HEK293 (cell line): ENCODE measurements around the gene ABHD17A.

Experiments
- CTCF ChIA-PET: fragments of 350-600 bp; formaldehyde crosslinking; extraction: SDS; loops from one replicate; lab custom pipeline; 2021; ENCODE audit warnings: antibody characterized with exemption; lab: Yijun Ruan, JAX
- POLR2A ChIA-PET: fragments of 300-600 bp; formaldehyde crosslinking; extraction: SDS; loops from one replicate; lab custom pipeline; 2020; ENCODE audit warnings: antibody characterized with exemption, inconsistent platforms; lab: Yijun Ruan, JAX
- H3K27ac ChIP-seq: fragments of 200-500 bp; sonication (Bioruptor generic); 2 replicates; pipeline ENCODE4 v1.5.1; 2014; ENCODE audit warnings: low read depth, low read length, control low read depth, inconsistent platforms; ENCODE audit errors: extremely low read depth
- H3K36me3 ChIP-seq, 2 experiments: fragments of 200-500 bp in 1 of 2; sonication (Bioruptor generic) in 1 of 2; 1 replicate in 1 of 2; 2 replicates in 1 of 2; pipeline ENCODE4 v1.5.1; 2014 to 2017; ENCODE audit warnings: inconsistent platforms in 2 of 2, low read length in 2 of 2; ENCODE audit not compliant: control insufficient read depth in 2 of 2, insufficient read depth in 1 of 2
- H3K4me1 ChIP-seq: fragments of 200-500 bp; sonication (Bioruptor generic); 2 replicates; pipeline ENCODE4 v1.5.1; 2014; ENCODE audit warnings: mild to moderate bottlenecking, low read length, inconsistent platforms; ENCODE audit not compliant: control insufficient read depth, insufficient read depth
- H3K4me3 ChIP-seq: 2 replicates; pipeline ENCODE4 v1.5.1; 2011; ENCODE audit warnings: low read depth, mild to moderate bottlenecking, control low read depth, low read length, moderate library complexity
- H3K9me3 ChIP-seq: fragments of 200-500 bp; sonication (Bioruptor generic); 2 replicates; pipeline ENCODE4 v1.5.1; 2014; ENCODE audit warnings: low read depth, low read length, inconsistent platforms; ENCODE audit not compliant: control insufficient read depth, insufficient read depth
- HOXC10 ChIP-seq: sonication (generic); formaldehyde crosslinking; IDR thresholded peaks from 2 replicates; pipeline ENCODE4 v1.8.1; 2023; ENCODE audit warnings: mild to moderate bottlenecking, missing genetic modification reagents
- IKZF3 ChIP-seq: fragments of 450-650 bp; IDR thresholded peaks from 2 replicates; pipeline ENCODE4 v1.5.0; 2018; ENCODE audit warnings: missing biosample characterization, mild to moderate bottlenecking, missing genetic modification characterization, moderate library complexity
- INSM2 ChIP-seq: fragments of 450-650 bp; formaldehyde crosslinking; IDR thresholded peaks from 2 replicates; pipeline ENCODE4 v1.5.1; 2016; ENCODE audit warnings: missing biosample characterization, missing genetic modification characterization
- KLF1 ChIP-seq: fragments of 450-650 bp; formaldehyde crosslinking; IDR thresholded peaks from 2 replicates; pipeline ENCODE4 v1.5.1; 2016; ENCODE audit warnings: missing biosample characterization, missing genetic modification characterization
- MZF1 ChIP-seq: fragments of 450-650 bp; formaldehyde crosslinking; IDR thresholded peaks from 2 replicates; pipeline ENCODE4 v1.5.1; 2017; ENCODE audit warnings: missing biosample characterization, missing genetic modification characterization, borderline replicate concordance
- PRDM4 ChIP-seq: fragments of 450-650 bp; formaldehyde crosslinking; IDR thresholded peaks from 2 replicates; pipeline ENCODE4 v1.5.1; 2017; ENCODE audit warnings: missing biosample characterization, missing genetic modification characterization
- SCRT1 ChIP-seq: fragments of 450-650 bp; formaldehyde crosslinking; IDR thresholded peaks from 2 replicates; pipeline ENCODE4 v1.5.1; 2016; ENCODE audit warnings: missing biosample characterization, missing genetic modification characterization, borderline replicate concordance
- SCRT2 ChIP-seq: fragments of 450-650 bp; formaldehyde crosslinking; IDR thresholded peaks from 2 replicates; pipeline ENCODE4 v1.5.1; 2016; ENCODE audit warnings: missing biosample characterization, missing genetic modification characterization
- SP3 ChIP-seq: fragments of 450-650 bp; formaldehyde crosslinking; IDR thresholded peaks from 2 replicates; pipeline ENCODE4 v1.5.1; 2016; ENCODE audit warnings: missing biosample characterization, missing genetic modification characterization
- SP7 ChIP-seq: fragments of 450-650 bp; formaldehyde crosslinking; IDR thresholded peaks from 2 replicates; pipeline ENCODE4 v1.5.1; 2016; ENCODE audit warnings: missing biosample characterization, missing genetic modification characterization
- ZBTB48 ChIP-seq: fragments of 450-650 bp; formaldehyde crosslinking; IDR thresholded peaks from 2 replicates; pipeline ENCODE4 v1.5.1; 2016; ENCODE audit warnings: missing biosample characterization, missing genetic modification characterization
- ZBTB49 ChIP-seq: fragments of 450-650 bp; formaldehyde crosslinking; IDR thresholded peaks from 2 replicates; pipeline ENCODE4 v1.5.1; 2016; ENCODE audit warnings: missing biosample characterization, missing genetic modification characterization, low read depth
- ZBTB8A ChIP-seq: fragments of 450-650 bp; formaldehyde crosslinking; IDR thresholded peaks from 2 replicates; pipeline ENCODE4 v1.5.1; 2016; ENCODE audit warnings: missing biosample characterization, missing genetic modification characterization
- ZNF335 ChIP-seq: fragments of 450-650 bp; formaldehyde crosslinking; conservative IDR thresholded peaks from 2 replicates; pipeline ENCODE4 v1.5.1; 2016; ENCODE audit warnings: missing biosample characterization, missing genetic modification characterization
- ZNF501 ChIP-seq: fragments of 450-650 bp; formaldehyde crosslinking; IDR thresholded peaks from 2 replicates; pipeline ENCODE4 v1.5.1; 2016; ENCODE audit warnings: missing biosample characterization, missing genetic modification characterization
- ZNF513 ChIP-seq: fragments of 450-650 bp; IDR thresholded peaks from 2 replicates; pipeline ENCODE4 v1.5.1; 2018; ENCODE audit warnings: missing biosample characterization, missing genetic modification characterization
- ZNF558 ChIP-seq: fragments of 450-650 bp; formaldehyde crosslinking; IDR thresholded peaks from 2 replicates; pipeline ENCODE4 v1.5.1; 2016; ENCODE audit warnings: missing biosample characterization, missing genetic modification characterization
- ZNF571 ChIP-seq: fragments of 450-650 bp; formaldehyde crosslinking; IDR thresholded peaks from 2 replicates; pipeline ENCODE4 v1.5.0; 2017; ENCODE audit warnings: missing biosample characterization, missing genetic modification characterization
- ZNF621 ChIP-seq: fragments of 450-650 bp; formaldehyde crosslinking; IDR thresholded peaks from 2 replicates; pipeline ENCODE4 v1.5.1; 2017; ENCODE audit warnings: missing biosample characterization, missing genetic modification characterization
- ZNF791 ChIP-seq: fragments of 450-650 bp; formaldehyde crosslinking; IDR thresholded peaks from 2 replicates; pipeline ENCODE4 v1.5.1; 2016; ENCODE audit warnings: missing biosample characterization, missing genetic modification characterization

Gene ABHD17A

GRCh38 chr19:1884719-1885334 lies 469 bp downstream of the ABHD17A start (continued):
- TF ChIP-seq INSM2 (tag by site-specific recombination), result no peak
- TF ChIP-seq ZBTB48 (tag by site-specific recombination), result peak; percentile 36; the same call in 1 of the 2 replicates
- TF ChIP-seq ZNF621 (tag by site-specific recombination), result no peak
- 0 out of 2 replicates have a peak, but pooled peaks have one; percentile 9 for TF ChIP-seq PRDM4 (tag by site-specific recombination)
- TF ChIP-seq ZNF571, result no peak
- no peak for TF ChIP-seq ZNF501 (tag by site-specific recombination)
- no peak for TF ChIP-seq SCRT1 (tag by site-specific recombination)
- TF ChIP-seq ZNF335 (tag by site-specific recombination), result peak; percentile 70
- peak; percentile 35; the same call in 1 of the 2 replicates for TF ChIP-seq IKZF3
- no peak for TF ChIP-seq ZNF791 (tag by site-specific recombination)
- no peak for TF ChIP-seq ZBTB49 (tag by site-specific recombination)
- TF ChIP-seq ZNF558 (tag by site-specific recombination), result no peak
- no peak for TF ChIP-seq ZNF513
- TF ChIP-seq, all 188 proteins: peak for 13

- CTCF ChIA-PET, result interaction anchor here (0.7 to 1.1 kb wide), 3 partner anchors 35 to 47 kb away, joined by 3 to 4 read pairs (median 3); no protein-coding TSS in a partner anchor
- POLR2A ChIA-PET, result interaction anchor here (0.5 to 2.7 kb wide), 2 partner anchors 9 to 24 kb away, joined by 7 to 22 read pairs; no protein-coding TSS in a partner anchor
These were observed 991 bp downstream of the ABHD17A start for GRCh38 chr19:1884291-1884718.

More at GRCh38 chr19:1884291-1884718, 991 bp downstream of the ABHD17A start:
- Histone ChIP-seq H3K36me3 (peaks cover 0 to 17% of the 10 kb centered on the region in 2 experiments; a peak in 1 of 3 replicates), H3K4me3 (peak overlapping the region; percentile 65), H3K9me3 (no peaks in the 10 kb centered on the region), H3K27ac (peak overlapping the region; percentile 78; the same call in 1 of the 2 replicates), H3K4me1 (peaks cover 17% of the 10 kb centered on the region)
- TF ChIP-seq SP3 (tag by site-specific recombination) (peak; percentile 42), MZF1 (tag by site-specific recombination) (no peak), ZBTB8A (tag by site-specific recombination) (peak; percentile 48), KLF1 (peak; percentile 18; the same call in 1 of the 2 replicates), SCRT2 (tag by site-specific recombination) (peak; percentile 84), HOXC10 (CRISPR knock-in tag) (no peak), SP7 (no peak), SCRT1 (tag by site-specific recombination) (peak; percentile 46; the same call in 1 of the 2 replicates), ZNF335 (tag by site-specific recombination) (peak; percentile 51; the same call in 1 of the 2 replicates)
